HG03159 (cell line): ENCODE measurements around the gene MEIG1.
"Not testable (repeated sequence)": the region's sequence is repeated elsewhere in the genome, so short reads cannot be mapped to it uniquely, and the experiment has no call there.

Source experiments
- ATAC-seq: cut with Tn5 transposase; IDR thresholded peaks from one replicate; pipeline ENCODE4 v1.9.1; 2021; ENCODE audit warnings: mild to moderate bottlenecking, moderate library complexity; ENCODE audit not compliant: unreplicated experiment

MEIG1 gene

GRCh38 chr10:14954001-14954770 is 5.0 kb upstream of the MEIG1 start, which contains the start of gene DCLRE1C:
DCLRE1C (minus strand) TSS chr10:14954096; CDS start chr10:14954010, 86 bp downstream.
- peak; percentile 73 for ATAC-seq

GRCh38 chr10:14954934-14955333 is 4.3 kb upstream of the MEIG1 start:
- no peak for ATAC-seq

GRCh38 chr10:14958872-14959220 is 342 bp upstream of the MEIG1 start:
- ATAC-seq: no peak

GRCh38 chr10:14967897-14968296 is 8.7 kb downstream of the MEIG1 start:
- no peak for ATAC-seq

GRCh38 chr10:14971867-14972448 is 12.8 kb downstream of the MEIG1 start:
- no peak for ATAC-seq

- not testable (repeated sequence) for ATAC-seq
Observed at GRCh38 chr10:14974153-14974998, 15.2 kb downstream of the MEIG1 start.

- no peak for ATAC-seq
Observed at GRCh38 chr10:14975672-14976273, 16.6 kb downstream of the MEIG1 start.

GRCh38 chr10:14982744-14983143 is 23.6 kb downstream of the MEIG1 start:
- no peak for ATAC-seq

- ATAC-seq: not testable (repeated sequence)
Observed at GRCh38 chr10:14989552-14989951, 30.4 kb downstream of the MEIG1 start.

- ATAC-seq: not testable (repeated sequence)
Observed at GRCh38 chr10:14991035-14991749, 32.0 kb downstream of the MEIG1 start.

- not testable (repeated sequence) for ATAC-seq
Observed at GRCh38 chr10:14992336-14992735, 33.1 kb downstream of the MEIG1 start.

GRCh38 chr10:14993500-14994455 is 34.6 kb downstream of the MEIG1 start:
- not testable (repeated sequence) for ATAC-seq

GRCh38 chr10:14995964-14996565 is 36.9 kb downstream of the MEIG1 start:
- no peak for ATAC-seq

- not testable (repeated sequence) for ATAC-seq
Observed at GRCh38 chr10:15013530-15013929, 54.3 kb downstream of the MEIG1 start.

- ATAC-seq: no peak
Observed at GRCh38 chr10:15015451-15015850, 56.3 kb downstream of the MEIG1 start.

GRCh38 chr10:15020966-15021365 is 61.8 kb downstream of the MEIG1 start:
- not testable (repeated sequence) for ATAC-seq
